GM19328 (cell line): ENCODE data around the gene C1orf53.
"Not testable (repeated sequence)": the region's sequence is repeated elsewhere in the genome, so short reads cannot be mapped to it uniquely, and the experiment has no call there.

Experiments
- ATAC-seq: cut with Tn5 transposase; IDR thresholded peaks from one replicate; pipeline ENCODE4 v1.9.1; 2021; ENCODE audit warnings: mild to moderate bottlenecking, moderate library complexity; ENCODE audit not compliant: unreplicated experiment

The C1orf53 gene

DNA sequence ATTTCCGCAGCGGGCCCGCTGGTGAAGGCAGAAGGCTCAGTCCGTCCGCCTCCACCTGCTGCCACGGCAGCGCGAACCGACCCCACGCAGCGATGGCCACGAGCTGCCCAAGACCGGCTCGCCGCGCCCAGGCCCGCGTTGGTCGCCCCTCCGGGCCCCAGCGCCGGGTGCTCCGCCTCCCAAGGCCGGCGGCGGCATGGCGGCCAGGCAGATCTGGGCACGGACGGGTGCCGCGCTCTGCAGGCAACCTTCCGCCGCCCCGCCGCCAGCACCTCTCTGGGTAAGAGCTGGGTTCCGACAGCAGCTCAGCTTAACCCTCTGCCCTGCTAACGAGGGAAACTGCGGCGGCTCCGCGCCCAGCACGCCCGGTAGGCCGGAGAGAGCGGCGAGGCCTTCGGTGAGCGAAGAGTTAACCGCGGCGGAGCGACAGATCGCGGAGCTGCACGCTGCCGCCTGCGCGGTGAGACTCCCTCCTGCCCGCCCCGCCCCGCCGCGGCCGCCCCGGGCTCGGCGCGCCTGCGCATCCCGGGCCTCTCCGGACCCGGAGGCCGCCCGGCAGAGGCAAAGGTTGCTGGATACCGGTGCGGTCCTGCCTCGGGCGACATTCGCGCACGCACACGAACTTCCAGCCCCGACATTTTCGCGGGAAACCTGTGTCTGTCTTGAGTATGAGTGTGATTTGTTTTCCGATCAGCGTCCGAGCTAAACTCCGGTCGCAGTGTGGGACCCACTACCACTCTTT is at the start of gene C1orf53:
C1orf53 (plus strand) TSS at position 177 of the 742 bp plus-strand sequence; CDS start at position 197, 20 bp downstream.
- ATAC-seq, result peak; percentile 93

DNA sequence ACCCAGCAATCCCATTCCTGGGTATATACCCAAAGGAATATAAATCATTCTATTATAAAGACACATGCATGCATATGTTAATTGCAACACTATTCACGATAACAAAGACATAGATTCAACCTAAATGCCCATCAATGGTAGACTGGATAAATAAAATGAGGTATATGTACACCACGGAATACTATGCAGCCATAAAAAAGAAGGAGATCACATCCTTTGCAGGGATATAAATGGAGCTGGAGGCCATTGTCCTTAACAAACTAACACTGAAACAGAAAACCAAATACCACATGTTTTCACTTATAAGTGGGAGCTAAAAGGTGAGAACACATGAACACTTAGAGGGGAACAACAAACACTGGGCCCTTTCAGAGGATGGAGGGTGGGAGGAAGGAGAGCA is 46.7 kb upstream of the C1orf53 start:
- ATAC-seq, result not testable (repeated sequence)

DNA sequence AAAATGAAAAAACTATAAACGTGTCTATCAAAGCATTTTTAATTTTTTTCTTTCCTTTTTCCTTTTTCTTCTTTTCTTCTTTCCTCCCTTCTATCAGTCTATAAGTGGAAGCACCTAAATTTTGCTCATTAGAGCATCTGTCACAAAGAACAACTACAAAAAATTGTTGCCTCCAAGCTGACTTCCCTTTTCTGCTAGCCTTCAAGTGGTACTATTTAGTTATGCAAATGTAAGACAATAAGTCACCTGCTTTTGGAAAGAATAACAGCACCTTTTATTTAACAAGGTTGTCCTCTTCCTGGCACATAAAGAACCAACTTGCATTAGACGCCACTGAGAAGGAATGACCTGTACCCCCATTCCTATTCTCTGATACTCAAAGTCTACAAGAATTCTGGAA is 45.0 kb upstream of the C1orf53 start:
- no peak for ATAC-seq

DNA sequence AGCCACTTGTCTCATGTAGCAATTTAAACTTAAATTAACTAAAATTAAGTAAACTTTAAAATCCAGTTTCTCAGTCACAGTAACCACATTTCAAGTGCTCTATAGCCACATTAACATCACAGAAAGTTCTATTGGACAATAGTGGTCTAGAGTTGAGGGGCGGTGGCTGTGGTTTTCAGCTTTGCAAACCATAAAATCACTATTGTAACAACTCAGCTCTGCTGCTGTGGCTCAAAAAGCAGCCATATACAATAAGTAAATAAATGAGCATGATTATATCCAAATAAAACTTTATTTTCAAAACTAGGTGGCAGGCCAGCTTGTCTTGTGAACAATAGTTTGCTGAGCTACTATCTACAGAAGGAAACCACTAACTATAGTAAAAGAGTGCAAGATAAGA is 43.4 kb upstream of the C1orf53 start:
- no peak for ATAC-seq

DNA sequence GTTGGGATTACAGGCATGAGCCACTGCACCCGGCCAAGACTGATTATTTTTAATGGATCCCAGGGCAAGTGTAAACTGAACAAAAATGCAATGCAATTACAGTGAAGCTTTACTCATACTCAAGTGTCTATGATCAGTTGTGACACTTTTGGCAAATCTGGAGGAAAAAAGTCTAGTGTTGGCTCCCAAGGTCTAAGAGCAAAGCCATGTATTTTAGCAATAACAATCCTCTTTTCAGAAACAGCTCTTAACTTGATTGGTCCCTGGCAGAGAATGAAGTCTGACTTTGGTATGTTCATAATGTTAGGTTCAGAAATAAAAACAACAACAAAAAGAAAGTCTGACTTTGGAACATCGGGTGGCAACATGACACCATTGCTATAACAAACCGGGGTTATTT is 40.2 kb upstream of the C1orf53 start:
- no peak for ATAC-seq

DNA sequence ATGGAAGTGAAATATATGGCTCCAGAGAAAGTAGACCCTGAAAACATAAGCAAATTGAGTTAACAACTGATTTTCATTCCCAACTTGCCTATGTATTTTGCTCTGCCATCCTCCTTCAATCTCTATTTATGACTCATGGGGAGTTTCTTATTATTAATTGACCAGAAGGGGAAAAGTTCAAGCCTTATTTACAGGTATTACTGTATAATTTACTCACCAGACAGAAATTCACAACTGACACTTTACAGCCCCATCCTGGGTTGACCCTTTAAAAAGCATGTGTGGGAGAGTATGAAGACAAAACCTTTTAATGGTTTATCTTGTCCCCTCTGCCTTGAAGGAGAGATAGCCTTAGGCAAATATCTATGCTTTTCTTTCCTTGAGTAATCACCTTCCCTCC is 39.8 kb upstream of the C1orf53 start:
- ATAC-seq, result no peak

DNA sequence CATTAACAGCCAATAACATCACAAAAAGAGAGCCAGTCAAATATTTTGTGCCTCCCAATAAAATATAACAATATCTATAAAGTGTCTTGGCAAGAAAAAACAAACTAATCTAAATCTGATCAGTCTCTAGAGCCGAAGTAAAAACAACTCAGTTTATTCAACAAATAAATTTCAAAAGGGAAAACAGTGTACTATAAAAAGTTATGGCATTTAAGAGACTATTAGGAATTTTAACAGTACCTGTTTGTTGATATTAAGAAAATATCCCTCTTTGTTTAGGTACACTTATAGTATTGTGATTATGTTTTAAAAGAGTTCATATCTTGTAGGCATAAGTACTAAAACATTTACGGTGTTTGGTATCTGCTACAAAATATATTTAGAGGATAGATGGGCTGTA is 36.6 kb upstream of the C1orf53 start:
- no peak for ATAC-seq

DNA sequence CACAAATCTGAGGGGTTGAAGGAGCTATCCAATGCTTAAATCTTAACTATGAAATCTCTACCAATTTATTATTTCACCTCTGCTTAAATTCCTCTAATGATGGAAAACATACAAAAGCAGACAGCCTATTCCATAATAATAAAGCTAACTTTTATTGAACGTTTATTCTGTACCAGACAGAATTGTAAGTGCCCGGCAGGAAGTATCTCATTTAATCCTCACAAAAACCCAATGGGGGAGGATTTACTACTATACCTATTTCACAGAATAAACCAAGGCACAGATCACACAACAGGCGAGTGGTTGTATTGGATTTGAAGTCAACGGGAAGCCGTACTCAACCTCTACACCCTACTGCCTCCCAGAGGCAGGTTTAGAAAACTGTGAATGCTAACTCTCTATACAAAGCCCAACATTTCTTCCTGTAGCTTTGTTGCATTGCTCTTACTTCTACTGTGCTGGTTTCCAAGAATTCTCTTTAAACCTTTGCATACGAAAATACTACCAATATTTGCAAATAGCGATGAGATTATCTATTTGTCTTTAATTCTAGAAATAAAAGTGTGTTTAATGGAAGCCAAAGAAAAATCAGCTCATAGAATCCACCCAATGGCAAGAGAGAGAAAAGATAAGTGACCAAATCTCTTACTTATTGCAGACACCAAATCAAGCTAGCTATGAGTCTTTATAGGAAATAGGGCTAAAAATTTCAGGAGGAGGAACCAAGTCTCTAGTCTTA is 33.5 kb upstream of the C1orf53 start:
- ATAC-seq, result peak; percentile 91

DNA sequence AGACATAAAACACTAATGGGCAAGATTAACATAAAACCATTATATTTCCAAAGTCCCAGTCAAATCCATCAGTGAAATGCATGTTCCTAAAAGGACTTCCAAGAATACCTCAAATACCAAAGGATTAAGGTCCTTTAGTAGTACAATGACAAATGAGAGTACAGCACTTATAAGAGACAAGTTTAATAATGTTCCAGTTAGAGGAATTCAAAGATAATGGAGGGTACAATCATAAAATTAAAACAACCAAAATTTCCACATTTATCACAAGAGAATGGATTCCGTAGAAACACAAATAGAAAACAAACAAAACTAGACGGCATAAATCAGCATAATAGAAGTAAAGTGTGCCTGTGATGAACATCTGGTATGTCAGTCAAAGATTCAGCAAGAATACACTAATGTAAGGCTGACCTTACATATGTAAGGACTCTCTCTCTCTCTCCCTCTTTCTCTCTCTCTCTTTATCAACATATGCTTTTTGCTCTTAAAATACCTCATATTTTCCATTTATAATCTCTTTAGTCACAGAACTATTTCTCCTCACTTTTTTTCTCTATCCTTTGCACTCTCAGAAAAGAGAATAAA is 32.8 kb upstream of the C1orf53 start:
- no peak for ATAC-seq

DNA sequence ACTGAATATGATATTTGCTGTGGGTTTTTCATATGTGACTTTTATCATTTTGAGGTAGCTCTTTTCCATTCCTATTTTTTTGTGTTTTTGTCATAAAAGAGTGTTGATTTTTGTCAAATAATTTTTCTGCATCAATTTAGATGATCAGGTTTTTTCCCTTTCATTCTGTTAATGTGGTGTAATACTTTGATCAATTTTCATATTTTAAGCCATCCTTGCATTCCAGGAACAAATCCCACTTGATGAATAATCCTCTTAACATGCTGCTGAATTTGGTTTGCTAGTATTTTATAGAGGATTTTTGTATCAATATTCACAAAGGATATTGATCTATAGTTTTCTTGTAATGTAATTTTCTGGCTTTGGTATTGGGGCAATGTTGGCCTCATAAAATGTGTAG is 25.5 kb upstream of the C1orf53 start:
- ATAC-seq, result no peak

DNA sequence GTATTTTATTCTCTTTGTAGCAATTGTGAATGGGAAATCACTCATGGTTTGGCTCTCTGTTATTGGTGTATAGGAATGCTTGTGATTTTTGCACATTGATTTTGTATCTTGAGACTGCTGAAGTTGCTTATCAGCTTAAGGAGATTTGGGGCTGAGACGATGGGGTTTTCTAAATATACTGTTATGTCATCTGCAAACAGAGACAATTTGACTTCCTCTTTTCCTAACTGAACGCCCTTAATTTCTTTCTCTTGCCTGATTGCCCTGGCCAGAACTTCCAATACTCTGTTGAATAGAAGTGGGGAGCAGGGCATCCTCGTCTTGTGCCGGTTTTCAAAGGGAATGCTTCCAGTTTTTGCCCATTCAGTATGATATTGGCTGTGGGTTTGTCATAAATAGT is 22.0 kb upstream of the C1orf53 start:
- not testable (repeated sequence) for ATAC-seq

DNA sequence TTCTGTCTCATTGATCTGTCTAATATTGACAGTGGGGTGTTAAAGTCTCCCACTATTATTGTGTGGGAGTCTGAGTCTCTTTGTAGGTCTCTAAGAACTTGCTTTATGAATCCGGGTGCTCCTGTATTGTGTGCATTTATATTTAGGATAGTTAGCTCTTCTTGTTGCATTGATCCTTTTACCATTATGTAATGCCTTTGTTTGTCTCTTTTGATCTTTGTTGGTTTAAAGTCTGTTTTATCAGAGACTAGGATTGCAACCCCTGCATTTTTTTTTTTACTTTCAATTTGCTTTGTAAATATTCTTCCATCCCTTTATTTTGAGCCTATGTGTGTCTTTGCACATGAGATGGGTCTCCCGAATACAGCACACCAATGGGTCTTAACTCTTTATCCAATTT is 20.2 kb upstream of the C1orf53 start:
- ATAC-seq, result not testable (repeated sequence)

DNA sequence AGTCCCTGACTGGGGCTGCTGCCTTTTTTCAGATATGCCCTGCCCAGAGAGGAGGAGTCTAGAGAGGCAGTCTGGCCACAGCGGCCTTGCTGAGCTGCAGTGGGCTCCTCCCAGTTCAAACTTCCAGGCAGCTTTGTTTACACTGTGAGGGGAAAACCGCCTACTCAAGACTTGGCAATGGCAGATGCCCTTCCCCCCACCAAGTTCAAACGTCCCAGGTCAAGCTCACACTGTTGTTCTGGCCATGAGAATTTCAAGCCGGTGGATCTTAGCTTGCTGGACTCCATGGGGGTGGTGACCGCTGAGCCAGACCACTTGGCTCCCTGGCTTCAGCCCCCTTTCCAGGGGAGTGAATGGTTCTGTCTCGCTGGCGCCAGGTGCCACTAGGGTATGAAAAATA is 18.3 kb upstream of the C1orf53 start:
- no peak for ATAC-seq

DNA sequence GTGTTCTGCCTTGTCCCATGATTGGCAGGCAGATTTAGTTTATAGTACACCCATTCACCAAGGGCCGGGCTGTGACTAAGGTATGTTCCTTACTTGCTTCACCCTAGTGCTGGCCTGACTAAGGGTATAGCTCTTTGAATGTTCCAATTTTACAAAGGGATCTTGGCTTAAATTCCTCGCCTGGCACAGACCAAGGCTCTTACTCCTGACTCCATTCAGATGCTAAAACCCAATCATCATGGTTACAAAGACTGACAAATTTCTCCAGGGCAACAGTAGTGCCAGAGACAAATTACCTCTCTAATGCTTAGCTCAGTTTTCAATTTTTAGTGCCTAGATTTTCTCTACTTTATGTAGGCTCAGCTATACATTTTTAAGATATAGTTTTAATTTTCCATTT is 11.5 kb upstream of the C1orf53 start:
- ATAC-seq, result no peak

DNA sequence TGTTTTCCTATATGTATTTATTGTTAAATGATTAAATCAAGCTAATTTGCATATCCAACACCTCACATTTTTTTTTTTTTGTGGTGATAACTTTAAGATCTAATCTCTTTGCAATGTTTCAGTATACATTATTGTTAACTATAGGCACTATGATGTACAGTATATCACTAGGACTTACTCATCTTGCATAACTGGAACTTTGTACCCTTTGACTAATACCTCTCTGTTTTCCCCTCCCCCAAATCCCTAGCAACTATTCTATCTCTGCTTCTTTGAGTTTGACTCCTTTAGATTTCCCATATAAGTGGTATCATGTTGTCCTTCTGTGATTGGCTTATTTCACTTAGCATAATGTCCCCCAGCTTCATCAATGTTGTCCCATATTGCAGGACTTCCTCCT is 9.7 kb upstream of the C1orf53 start:
- ATAC-seq, result no peak

DNA sequence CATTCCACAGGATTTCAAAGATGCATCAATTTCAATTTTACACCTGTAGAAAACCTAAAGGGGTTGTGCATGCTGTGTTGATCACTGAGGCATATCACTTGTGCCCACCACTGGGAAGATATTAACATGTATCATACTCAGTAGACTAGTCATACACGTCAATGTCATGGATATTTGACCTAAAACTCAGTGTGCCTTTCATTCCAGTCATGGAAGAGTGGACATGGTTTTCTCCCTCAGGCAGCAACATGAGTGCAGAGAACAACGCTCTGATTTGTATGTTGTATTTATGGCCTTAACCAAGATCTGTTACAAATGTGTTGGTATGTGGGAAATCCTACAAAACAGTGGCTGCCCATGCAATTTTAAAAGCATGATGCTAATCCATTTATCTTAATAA is 6.1 kb upstream of the C1orf53 start:
- ATAC-seq, result no peak

DNA sequence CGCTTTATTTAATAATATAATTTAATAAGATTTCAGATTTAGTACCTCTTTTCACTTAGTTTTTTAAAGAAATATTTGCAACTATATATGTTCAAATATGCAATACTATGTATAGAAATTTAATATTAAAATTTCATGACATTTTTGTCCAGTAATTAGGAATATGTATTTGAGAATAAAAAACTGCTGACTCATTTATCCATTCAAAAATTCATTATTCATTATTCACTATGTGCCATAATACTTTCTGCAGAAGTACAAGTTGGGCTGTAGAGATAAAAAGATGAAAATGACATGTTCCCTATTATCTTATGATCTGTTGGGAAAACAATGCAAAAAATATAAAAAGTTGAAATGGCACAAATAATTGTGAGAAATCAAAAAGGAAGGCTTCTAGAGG is 3.4 kb upstream of the C1orf53 start:
- ATAC-seq, result no peak

DNA sequence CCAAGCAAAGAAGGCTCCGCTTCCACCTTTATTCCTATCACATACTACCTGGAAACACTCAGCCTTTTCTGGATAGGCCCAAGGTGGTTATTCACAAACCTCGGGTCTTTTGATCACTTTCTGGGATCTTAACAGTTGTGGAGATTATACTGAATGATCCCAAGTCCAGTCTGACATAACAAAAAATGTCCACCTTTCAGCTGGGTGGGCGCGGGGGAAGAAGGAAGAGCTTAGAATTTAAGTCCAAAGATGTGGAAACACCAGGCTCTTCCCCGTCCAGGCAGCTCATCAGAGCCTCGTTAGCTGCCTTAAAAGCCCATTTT is 338 bp upstream of the C1orf53 start:
- ATAC-seq, result no peak

DNA sequence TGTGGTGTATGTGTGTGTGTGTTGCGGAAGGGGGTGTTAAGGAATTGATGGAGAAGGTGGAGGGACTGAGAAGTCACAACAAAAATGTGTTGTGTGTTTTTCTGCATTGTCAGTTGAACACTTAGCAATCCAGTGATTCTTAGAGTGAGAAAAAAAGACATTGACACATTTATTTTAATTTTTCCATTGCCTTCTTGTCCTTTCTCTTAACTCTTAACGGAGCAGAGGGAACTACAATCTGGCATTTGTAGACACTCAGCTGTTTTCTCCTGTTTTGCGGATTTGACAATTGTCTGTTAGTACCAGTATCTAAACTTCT is 725 bp downstream of the C1orf53 start:
- no peak for ATAC-seq

DNA sequence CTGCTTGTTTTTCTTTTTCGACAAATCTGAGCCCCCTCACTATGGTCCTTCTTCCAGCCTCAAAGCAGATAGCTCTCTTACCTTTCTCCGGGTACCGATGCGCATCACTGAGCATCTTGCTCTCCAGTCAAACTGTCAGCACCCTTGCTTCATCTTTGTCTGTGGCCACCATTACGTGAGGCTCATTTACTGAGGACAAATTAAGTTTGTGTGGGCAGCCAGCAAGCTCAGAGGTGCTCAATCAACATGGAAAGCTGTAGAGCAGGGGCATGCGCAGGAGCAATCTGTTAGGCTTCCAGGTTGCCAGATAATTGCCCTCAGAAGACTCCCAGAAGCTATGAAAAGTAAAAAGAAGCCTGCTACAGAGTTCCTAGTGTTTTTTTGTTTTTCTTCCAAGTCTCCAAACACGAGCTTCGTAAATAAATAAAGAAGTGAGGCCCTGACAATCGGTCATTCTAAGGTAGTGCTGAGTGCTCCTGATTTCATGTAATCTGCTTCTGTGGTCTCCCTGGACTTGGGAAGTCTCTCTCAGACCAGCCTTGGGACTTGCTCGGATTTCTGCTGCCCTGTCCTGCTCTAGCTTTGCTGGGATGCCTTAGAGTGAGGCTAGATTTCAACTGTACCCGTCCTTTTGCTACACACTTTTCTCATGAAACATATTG is 1.8 kb downstream of the C1orf53 start:
- no peak for ATAC-seq

DNA sequence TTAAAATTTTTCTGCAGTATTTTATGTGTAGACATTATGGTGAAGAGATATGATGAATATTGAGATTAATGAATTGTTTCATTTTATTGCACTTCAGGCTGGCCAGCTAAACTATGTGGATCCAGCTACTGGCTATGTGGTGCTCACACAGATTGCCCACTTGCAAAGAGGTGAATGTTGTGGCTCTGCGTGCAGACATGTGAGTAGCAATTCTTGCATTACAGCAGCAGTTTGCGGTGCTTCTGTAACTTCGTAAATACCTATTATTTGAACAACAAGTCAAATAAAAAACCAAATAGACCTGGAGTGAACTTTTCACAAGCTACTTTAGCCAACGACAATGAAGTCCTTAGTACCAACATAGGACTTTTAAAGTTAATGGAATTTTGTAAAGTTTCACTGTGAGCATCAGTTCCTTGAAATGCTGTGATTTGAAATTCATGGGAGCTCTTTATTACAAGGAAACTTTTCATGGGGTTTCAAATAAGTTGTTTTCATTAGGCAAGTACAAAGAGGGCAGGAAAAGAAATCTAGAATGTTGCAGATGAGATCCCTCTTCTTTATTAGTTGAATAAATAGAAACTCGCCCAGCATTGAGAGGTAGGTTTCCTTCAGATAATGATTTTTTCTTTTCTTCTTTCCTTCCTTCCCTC is 3.4 kb downstream of the C1orf53 start:
- no peak for ATAC-seq
